Measurements from ENCODE around the gene TMEM126B.
A peak's percentile ranks its signal among the peaks of the same experiment; 100 is the strongest.
"Not testable (repeated sequence)": the region's sequence is repeated elsewhere in the genome, so short reads cannot be mapped to it uniquely, and the experiment has no call there.

The TMEM126B gene

DNA sequence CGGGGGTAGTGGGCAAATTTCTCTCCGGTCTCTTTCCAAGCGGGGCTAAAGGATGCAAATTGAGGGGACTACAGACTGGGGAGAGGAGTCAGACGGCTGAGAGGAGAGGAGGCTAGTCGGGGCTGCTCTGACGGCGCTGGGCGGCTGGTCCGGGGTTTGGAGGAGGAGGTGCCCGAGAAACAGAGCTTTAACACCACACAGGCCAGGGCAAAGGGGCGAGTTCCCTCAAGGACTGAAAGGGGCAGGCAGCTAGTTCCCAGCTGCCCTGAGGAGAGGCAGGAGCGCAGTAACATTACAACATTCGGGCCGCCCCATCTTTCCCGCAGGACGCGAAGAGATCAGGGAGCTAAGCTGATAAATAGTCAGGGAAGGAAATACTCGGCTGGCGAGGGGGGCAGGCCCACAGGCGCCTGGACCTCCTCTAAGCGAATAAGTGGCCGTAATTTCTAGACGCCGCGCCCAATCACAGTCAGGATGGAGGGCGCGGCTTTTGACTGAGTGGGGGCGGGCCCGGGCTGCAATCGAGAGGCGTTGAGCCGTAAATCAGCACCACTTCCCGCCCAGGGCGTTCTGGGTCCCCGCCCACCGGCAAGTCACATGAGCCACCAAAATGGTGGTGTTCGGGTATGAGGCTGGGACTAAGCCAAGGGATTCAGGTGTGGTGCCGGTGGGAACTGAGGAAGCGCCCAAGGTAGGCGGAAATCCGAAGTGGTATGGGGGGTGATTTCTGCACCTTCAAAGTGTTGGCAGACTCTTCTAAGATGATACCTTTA is at the start of gene TMEM126B:
TMEM126B (plus strand) TSS at position 596 of the 773 bp plus-strand sequence; CDS start at position 611, 15 bp downstream.
- peak; percentile 97 for DNase-seq
- TF ChIP-seq POLR2A (IDR thresholded peaks at IDR 0.05; ENCODE audit: low read length) (peak; percentile 83), GATA1 (IDR thresholded peaks at IDR 0.05; ENCODE audit: low read depth, low read length) (no peak)

DNA sequence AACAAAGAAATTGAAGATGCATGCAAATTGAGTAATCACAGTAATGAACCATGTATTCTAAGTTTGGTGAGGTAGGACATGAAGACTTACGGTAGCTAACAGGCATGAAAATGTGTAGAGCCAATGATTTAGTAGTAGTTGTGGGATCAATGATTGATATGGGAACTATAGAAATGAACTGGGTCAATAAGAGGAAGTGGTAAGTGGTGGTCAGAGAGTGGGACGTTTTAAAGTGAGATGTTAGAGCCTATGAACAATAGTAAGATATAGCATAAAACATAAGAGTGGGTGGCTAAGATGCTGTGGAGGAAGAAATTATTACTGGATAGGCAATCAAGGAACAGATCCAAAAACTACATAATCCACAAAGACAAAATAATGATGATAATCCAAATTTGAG is 46.3 kb upstream of the TMEM126B start:
- DNase-seq: no peak
- TF ChIP-seq POLR2A (IDR thresholded peaks at IDR 0.05; ENCODE audit: low read length) (no peak), GATA1 (IDR thresholded peaks at IDR 0.05; ENCODE audit: low read depth, low read length) (no peak)

DNA sequence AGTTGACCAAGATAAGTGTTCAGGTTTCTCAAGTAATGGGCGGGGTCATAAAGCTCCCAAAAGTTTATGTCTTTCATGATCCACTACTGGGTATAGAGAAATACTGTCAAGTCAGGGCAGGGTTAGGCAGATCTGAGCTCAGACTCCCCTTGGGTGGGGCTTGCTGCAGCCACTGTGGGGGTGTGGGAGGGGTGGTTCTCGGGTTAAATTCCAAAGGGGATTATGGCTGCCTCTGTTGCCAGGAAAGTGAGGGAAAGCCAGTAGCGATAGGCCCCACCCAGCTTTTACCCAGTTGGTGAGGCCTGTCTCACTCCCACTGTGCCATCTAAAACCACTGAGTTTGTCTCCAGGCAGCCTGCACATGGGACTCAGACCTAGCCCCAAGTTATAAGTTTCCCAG is 39.0 kb upstream of the TMEM126B start:
- TF ChIP-seq GATA1 (IDR thresholded peaks at IDR 0.05; ENCODE audit: low read depth, low read length): no peak
- no peak for DNase-seq

DNA sequence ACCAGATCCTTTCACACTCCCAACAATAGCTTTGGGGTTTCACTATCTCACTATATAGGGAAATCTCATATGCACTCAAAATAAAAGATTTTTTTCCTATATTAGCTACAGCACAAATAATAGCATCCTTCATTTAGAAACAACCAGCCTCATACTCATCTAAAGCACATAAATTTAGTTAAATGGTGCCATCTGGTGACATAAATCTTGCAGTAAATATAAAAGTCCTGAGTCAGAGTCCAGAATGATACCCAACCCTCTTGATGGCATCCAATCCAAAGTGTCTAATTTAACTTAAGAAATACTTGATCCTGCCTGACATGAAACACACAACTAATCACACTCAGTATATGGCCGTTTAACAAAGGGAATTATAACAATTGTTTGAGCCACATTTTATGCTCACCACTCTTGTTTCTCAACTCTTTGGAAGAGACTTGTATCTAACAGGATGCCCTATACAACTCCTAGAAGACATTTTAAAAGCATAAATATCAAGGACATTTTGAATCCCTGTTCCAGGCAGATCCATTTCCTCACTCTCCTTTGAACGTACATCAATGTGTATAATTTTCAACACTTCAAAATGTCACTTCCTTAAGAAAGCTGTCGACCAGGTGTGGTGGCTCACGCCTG is 37.4 kb upstream of the TMEM126B start:
- TF ChIP-seq GATA1 (IDR thresholded peaks at IDR 0.05; ENCODE audit: low read depth, low read length) (no peak), POLR2A (IDR thresholded peaks at IDR 0.05; ENCODE audit: low read length) (no peak)
- DNase-seq: peak in 1 of 2 experiments; percentile 23

DNA sequence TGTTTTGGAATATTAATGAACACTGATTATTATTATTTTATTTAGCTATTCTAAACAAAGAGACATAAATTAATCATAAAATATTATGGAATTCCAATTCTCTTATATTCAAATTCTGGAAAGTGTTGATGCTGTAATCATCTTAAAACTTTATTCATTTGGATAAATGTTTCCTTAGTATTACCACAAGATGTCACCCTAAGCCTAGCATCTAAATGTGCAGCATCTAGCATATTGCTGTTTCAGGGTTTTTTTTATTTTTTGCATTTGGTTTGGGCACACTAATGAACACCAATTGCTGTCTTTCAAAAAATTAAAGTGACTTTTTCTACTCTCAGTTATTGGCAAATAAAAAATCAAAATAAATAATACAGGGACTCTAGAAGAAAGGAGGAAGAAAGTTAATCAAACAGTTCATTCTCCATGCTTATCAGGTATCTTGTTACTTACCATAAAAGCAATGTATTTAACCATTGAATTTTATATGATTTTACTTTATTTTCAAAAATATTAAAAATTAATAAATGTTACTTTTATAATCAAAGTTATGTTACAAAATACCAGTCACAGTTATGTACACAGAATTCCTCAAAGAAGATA is 33.0 kb upstream of the TMEM126B start:
- TF ChIP-seq GATA1 (IDR thresholded peaks at IDR 0.05; ENCODE audit: low read depth, low read length) (no peak), POLR2A (IDR thresholded peaks at IDR 0.05; ENCODE audit: low read length) (no peak)
- peak; percentile 54 to 71 for DNase-seq

DNA sequence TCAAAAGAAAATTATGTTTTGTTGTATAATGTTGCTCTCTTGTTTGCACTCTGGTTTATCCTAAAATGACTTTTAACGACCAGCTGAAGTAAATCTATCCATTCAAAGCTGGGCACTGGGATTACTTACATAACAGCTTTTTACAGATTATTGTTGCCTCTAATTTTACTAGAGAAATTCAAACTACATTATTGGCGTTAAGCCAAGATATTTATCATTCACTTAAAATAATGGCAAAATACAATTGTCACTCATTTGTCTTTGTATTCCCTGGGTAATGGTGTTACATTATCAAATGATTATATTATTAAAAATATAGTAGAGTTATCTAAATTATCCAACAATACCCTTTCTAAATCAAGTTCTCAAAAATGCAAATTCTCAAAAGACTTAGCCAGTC is 31.5 kb upstream of the TMEM126B start:
- TF ChIP-seq POLR2A (IDR thresholded peaks at IDR 0.05; ENCODE audit: low read length) (no peak), GATA1 (IDR thresholded peaks at IDR 0.05; ENCODE audit: low read depth, low read length) (no peak)
- no peak for DNase-seq

DNA sequence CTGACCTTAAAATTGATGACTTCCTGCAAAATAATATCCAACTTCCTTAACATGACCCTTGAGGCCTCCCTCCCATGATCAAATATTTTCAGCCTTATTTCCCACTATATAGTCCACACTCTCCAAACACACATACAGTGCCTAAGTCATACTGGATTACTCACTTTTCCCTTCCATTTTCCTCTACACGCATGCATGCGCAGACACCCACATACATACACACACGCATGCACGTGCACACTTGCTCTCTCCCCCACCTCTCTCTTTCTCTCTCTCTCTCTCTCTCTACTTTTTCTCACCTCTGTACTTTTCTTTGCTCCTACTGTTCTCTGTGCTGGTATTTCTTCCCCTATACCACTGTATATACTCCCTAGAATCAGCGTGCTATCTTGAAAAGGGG is 29.3 kb upstream of the TMEM126B start:
- DNase-seq: no peak
- TF ChIP-seq GATA1 (IDR thresholded peaks at IDR 0.05; ENCODE audit: low read depth, low read length): no peak
- no peak for TF ChIP-seq POLR2A (IDR thresholded peaks at IDR 0.05; ENCODE audit: low read length)

DNA sequence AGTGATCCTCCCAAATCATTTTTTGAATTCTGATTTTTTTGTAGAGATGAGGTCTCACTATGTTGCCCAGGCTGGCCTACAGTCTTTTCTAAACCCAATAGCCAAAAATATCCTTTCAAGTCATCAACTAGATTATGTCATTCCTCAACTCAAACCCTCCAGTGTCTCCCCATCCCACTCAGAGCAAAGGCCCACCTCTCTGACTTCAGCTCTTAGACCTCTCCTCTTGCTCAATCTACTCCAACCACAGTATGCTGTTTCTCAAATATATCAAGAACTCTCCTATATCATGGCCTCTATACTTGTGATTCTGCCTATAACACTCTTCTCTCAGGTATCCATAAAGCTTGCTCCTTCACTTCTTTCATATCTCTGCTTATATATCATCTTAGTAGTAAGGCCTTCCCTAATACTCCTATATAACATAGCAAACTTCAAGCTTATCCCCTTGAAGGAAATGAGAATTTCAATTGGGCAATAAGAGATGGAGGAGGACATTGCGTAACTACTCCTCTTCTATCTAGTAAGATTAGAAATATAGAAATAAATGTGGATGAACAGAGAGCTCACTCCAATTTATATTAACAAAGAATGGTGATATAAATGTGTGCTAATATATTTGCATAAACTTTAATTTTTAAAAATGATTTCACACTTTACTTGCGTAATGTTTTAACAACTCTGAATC is 25.7 kb upstream of the TMEM126B start:
- no peak for DNase-seq
- TF ChIP-seq GATA1 (IDR thresholded peaks at IDR 0.05; ENCODE audit: low read depth, low read length): no peak
- TF ChIP-seq POLR2A (IDR thresholded peaks at IDR 0.05; ENCODE audit: low read length): no peak

DNA sequence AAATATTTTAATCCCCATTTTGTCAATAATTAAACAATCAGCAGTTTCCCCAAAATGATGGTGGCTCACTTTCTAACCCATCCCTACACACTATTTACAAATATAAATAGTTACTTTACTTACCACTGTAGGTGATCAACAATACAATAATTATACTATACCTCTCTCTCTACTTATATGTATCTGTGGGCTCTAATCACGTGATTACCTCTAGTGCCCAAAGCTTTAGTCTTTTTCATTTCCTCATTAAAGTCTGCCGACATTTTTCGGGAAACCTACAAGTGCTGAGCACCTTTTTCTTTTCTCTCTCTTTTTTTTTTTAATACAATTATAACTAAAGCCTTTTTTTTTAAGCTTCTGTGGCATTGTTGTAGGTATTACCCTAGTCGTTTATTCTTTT is 25.2 kb upstream of the TMEM126B start:
- no peak for TF ChIP-seq GATA1 (IDR thresholded peaks at IDR 0.05; ENCODE audit: low read depth, low read length)
- TF ChIP-seq POLR2A (IDR thresholded peaks at IDR 0.05; ENCODE audit: low read length): no peak
- no peak for DNase-seq

DNA sequence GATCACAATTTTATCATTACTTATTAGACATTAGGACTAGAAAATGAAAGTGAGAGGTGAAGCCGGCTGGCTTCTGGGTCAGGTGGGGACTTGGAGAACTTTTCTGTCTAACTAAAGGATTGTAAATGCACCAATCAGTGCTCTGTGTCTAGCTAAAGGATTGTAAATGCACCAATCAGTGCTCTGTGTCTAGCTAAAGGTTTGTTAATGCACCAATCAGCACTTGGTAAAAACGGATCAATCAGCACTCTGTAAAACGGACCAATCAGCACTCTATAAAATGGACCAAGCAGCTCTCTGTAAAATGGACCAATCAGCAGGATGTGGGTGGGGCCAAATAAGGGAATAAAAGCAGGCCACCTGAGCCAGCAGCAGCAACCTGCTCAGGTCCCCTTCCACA is 22.2 kb upstream of the TMEM126B start:
- DNase-seq: not testable (repeated sequence)

DNA sequence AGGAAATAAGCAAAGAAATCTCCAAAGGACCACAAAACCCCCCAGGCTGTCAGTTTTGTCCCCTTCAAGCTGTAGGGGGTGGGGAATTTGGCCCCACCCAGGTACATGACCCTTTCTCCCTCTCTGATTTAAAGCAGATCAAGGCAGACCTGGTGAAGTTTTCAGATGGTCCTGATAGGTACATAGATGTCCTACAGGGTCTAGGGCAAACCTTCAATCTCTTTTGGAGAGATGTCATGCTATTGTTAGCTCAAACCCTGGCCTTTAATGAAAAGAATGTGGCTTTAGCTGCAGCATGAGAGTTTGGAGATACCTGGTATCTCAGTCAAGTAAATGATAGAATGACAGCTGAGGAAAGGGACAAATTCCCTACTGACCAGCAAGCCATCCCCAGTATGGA is 19.8 kb upstream of the TMEM126B start:
- not testable (repeated sequence) for DNase-seq

DNA sequence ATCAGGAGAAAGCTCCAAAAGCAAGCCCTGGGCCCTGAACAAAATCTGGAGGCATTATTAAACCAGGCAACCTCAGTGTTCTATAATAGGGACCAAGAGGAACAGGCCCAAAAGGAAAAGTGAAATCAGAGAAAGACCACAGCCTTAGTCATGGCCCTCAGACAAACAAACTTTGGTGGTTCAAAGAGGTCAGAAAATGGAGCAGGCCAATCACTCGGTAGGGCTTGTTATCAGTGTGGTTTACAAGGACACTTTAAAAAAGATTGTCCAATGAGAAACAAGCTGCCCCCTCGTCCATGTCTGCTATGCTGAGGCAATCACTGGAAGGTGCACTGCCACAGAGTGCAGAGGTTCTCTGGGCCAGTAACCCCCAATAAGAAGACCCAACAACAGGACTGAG is 19.1 kb upstream of the TMEM126B start:
- not testable (repeated sequence) for DNase-seq

DNA sequence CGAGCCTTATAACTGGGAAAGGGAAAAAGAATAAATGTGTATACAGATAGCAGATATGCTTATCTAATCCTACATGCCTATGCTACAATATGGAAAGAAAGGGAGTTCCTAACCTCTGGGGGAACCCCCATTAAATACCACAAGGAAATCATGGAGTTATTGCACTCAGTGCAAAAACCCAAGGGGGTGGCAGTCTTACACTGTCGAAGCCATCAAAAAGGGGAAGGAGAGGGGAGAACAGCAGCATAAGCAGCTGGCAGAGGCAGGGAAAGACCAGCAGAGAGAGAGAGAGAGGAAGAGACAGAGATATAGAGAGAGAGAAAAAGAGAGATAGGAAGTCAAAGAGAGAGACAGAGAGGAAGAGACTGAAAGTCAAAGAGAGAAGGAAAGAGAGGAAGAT is 16.8 kb upstream of the TMEM126B start:
- DNase-seq: not testable (repeated sequence)

DNA sequence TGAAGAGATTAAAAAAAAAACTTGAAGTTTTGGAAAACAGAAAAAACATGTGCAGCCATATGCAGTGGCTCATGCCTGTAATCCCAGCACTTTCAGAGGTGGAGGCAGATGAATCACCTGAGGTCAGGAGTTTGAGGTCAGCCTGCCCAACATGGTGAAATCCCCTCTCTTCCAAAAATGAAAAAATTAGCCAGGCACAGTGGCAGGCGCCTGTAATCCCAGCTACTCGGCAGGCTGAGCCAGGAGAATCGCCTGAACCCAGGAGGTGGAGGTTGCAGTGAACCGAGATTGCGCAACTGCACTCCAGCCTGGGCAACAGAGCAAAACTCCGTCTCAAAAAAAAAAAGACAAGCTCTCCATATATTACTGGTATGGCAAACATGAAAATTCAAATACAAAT is 8.9 kb upstream of the TMEM126B start:
- TF ChIP-seq GATA1 (IDR thresholded peaks at IDR 0.05; ENCODE audit: low read depth, low read length) (no peak), POLR2A (IDR thresholded peaks at IDR 0.05; ENCODE audit: low read length) (no peak)
- no peak for DNase-seq

DNA sequence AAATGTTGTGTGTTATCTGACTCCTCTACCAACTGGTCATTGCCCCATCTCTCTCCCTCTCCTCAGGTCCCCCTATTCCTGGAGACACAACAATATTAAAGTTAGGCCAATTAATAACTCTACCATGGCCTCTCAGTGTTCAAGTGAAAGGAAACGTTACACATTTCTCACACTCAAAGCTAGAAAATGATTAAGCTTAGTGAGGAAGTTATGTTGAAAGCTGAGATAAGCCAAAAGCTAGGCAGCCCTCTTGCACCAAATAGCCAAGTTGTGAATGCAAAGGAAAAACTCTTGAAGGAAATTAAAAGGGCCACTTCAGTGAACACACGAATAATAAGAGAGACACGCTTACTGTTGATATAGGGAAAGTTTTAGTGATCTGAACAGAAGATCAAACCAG is 8.1 kb upstream of the TMEM126B start:
- TF ChIP-seq POLR2A (IDR thresholded peaks at IDR 0.05; ENCODE audit: low read length) (no peak), GATA1 (IDR thresholded peaks at IDR 0.05; ENCODE audit: low read depth, low read length) (no peak)
- DNase-seq: no peak
